Uterus (tissue), 2 donors: ENCODE results near the gene MOGAT2.

ENCODE experiments used
- CTCF ChIP-seq, 4 experiments: fragments of 200-600 bp in 2 of 4; fragments of 450-650 bp in 2 of 4; sonication (generic) in 2 of 4; IDR thresholded peaks; one replicate each; pipeline ENCODE4 v1.5.1; 2016 to 2019; ENCODE audit warnings: antibody characterized with exemption in 4 of 4, mild to moderate bottlenecking in 2 of 4, moderate library complexity in 1 of 4
- POLR2A ChIP-seq, 2 donors: fragments of 450-650 bp; IDR thresholded peaks; one replicate each; pipeline ENCODE4 v1.6.1; 2016; ENCODE audit warnings: antibody characterized with exemption in 2 of 2, mild to moderate bottlenecking in 1 of 2, moderate library complexity in 1 of 2

- TF ChIP-seq POLR2A (IDR thresholded peaks at IDR 0.05) (no peak), CTCF (IDR thresholded peaks at IDR 0.05) (no peak)
Observed at GRCh38 chr11:75720639-75721038, 3.0 kb downstream of the MOGAT2 start.
